Ascending aorta (tissue), 2 donors: ENCODE results near the gene KLK3. TPM values are rescaled to one million over a fixed set of nuclear protein-coding genes. Genes with fewer than 3 reads are reported as not detected.

Experiments used
- DNase-seq, 2 donors: peaks; one replicate each; pipeline ENCODE4 v3.0.0-alpha.2; 2019; ENCODE audit warnings: low spot score in 2 of 2
- H3K27ac ChIP-seq, 2 donors: fragments of 200-600 bp; sonication (generic); one replicate each; pipeline ENCODE4 v1.5.1; 2016 to 2017; ENCODE audit warnings: mild to moderate bottlenecking in 1 of 2
- H3K27me3 ChIP-seq: fragments of 200-600 bp; sonication (generic); one replicate; pipeline ENCODE4 v1.5.1; 2017
- H3K36me3 ChIP-seq, 2 donors: fragments of 200-600 bp; sonication (generic); one replicate each; pipeline ENCODE4 v1.5.1; 2016
- H3K4me1 ChIP-seq, 2 donors: fragments of 200-600 bp; sonication (generic); one replicate each; pipeline ENCODE4 v1.5.1; 2016 to 2017; ENCODE audit warnings: mild to moderate bottlenecking in 1 of 2
- H3K4me3 ChIP-seq, 2 donors: fragments of 200-600 bp; sonication (generic); one replicate each; pipeline ENCODE4 v1.5.1; 2016 to 2017; ENCODE audit warnings: mild to moderate bottlenecking in 1 of 2
- H3K9me3 ChIP-seq, 2 donors: fragments of 200-600 bp; sonication (generic); one replicate each; pipeline ENCODE4 v1.5.1; 2016
- intact Hi-C: fragments of 100-400 bp; cut with DNase I; formaldehyde crosslinking; loops from one replicate; pipeline ENCODE4 v1.15.1; 2023
- total RNA-seq: library from RNA; depleted of rRNA; stranded (reverse); fragments of >200 nt; gene quantifications from one replicate; pipeline ENCODE4 v1.1.0, GENCODE V29; 2016
- TF ChIP-seq, protein P1 (sequence below), 3 experiments: fragments of 200-600 bp in 2 of 3; fragments of 450-650 bp in 1 of 3; sonication (generic) in 2 of 3; IDR thresholded peaks; one replicate each; pipeline ENCODE4 v1.5.1; 2016 to 2019; ENCODE audit warnings: antibody characterized with exemption in 3 of 3, mild to moderate bottlenecking in 1 of 3, moderate library complexity in 1 of 3

Gene KLK3
- total RNA-seq, 1 donor from 2014 or later: not detected

DNA sequence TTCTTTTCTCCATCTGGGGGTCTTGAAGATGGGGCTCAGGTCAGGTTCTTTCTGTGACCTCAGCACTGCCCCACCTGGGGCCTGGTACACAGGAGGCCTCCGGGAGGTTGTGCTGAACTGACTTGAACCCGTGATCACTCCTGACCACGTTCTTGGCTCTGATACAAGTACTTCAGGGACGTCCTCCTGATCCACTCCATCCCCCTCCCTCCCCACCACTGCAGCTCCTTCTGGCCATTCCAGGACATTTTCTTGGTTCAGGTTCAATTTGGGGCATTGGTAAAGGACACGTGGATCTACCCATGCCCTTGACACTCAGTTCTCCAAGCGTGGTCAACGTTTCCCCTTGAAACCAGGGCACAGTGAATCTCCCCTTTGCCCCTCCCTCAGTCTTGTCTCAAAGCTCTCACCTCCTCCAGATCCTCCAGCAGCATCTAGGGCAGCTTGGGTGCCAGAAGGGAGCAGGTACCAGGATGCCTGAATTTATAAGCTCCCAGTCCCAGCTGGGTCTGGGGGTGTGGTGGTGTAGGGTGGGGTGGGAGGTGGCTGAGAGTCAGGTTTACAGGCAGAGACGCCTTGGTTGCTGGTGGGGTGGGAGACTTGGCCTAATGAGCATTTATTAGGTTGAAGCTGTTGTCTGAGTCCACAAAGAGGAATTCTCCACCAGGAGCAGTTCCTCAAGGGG, 21.5 kb upstream of the KLK3 start, which contains the start of gene KLK15:
TSS of gene KLK15 (minus strand) at position 458 of the 685 bp plus-strand sequence. CDS start 2,082 bp downstream, outside the sequence.
- intact Hi-C loops: no loop called here

DNA sequence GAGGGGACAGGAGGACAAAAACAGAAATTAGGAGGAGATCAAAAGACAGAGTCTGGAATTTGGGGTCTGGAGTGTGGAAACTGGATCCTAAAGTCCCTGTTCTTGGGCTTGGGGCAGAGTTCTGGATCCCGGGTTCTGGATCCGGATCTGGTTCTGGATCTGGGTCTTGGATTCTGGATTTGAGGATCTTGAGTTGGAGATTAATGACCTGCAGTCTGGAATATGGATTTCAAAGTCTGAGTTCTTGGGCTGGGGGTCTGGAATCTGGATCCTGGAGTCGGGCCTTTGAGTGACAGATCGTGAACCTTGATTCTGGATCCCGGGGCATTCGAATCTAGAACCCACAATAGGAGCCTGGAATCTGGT, 20.9 kb upstream of the KLK3 start:
- Histone ChIP-seq H3K36me3 (no peaks in the 10 kb centered on the region), H3K4me1 (no peaks in the 10 kb centered on the region), H3K27ac (no peak overlapping the region), H3K4me3 (no peak overlapping the region), H3K9me3 (no peaks in the 10 kb centered on the region), H3K27me3 (no peaks in the 10 kb centered on the region)
- DNase-seq: no peak
- TF ChIP-seq, protein P1, sequence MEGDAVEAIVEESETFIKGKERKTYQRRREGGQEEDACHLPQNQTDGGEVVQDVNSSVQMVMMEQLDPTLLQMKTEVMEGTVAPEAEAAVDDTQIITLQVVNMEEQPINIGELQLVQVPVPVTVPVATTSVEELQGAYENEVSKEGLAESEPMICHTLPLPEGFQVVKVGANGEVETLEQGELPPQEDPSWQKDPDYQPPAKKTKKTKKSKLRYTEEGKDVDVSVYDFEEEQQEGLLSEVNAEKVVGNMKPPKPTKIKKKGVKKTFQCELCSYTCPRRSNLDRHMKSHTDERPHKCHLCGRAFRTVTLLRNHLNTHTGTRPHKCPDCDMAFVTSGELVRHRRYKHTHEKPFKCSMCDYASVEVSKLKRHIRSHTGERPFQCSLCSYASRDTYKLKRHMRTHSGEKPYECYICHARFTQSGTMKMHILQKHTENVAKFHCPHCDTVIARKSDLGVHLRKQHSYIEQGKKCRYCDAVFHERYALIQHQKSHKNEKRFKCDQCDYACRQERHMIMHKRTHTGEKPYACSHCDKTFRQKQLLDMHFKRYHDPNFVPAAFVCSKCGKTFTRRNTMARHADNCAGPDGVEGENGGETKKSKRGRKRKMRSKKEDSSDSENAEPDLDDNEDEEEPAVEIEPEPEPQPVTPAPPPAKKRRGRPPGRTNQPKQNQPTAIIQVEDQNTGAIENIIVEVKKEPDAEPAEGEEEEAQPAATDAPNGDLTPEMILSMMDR (IDR thresholded peaks at IDR 0.05): no peak
- intact Hi-C loops: no loop called here

More for the DNA sequence above, 21.5 kb upstream of the KLK3 start, which contains the start of gene KLK15:
- TF ChIP-seq, protein P1 (IDR thresholded peaks at IDR 0.05): no peak
- H3K4me1 ChIP-seq: no peaks in the 10 kb centered on the region
- H3K9me3 ChIP-seq: no peaks in the 10 kb centered on the region
- H3K36me3 ChIP-seq: no peaks in the 10 kb centered on the region
- no peak for DNase-seq
- H3K4me3 ChIP-seq: no peak within 1 kb of the TSS
- H3K27ac ChIP-seq: no peak within 1 kb of the TSS
- no peaks in the 10 kb centered on the region for H3K27me3 ChIP-seq

DNA sequence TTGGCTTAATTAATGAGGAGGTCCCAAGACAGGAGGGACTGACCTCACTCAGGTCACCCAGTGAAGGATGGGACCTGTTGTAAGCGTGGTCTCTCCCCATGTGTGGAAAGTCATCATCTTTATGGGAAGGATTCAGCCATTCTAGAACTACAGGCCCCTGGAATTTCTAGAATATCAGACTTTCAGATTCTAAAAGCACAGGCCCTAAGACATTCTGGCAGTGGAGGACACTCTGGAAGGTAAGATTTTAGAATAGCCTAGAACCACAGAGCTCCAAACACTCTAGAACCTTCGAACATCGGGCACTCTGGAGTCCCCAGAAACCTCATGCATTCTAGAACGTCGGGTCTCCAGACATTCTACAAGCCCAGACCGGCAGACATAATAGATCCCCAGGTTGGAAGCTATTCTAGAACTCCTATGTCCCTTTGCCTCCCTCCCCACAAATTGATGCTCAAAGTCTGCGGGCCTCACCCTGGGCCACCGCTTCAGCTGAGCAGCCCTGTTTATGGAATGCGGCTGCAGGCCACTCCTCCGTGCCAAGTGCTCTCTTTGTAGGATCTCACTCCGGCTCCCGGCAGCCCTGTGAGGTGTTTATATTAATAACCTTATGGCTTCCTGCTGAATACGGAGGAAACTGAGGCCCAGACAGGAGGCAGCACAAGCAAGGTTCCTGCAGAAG, 19.5 kb upstream of the KLK3 start:
- H3K36me3 ChIP-seq: no peaks in the 10 kb centered on the region
- no peak for DNase-seq
- H3K27me3 ChIP-seq: no peaks in the 10 kb centered on the region
- TF ChIP-seq, protein P1 (IDR thresholded peaks at IDR 0.05): no peak
- H3K4me3 ChIP-seq: peak overlapping the region; percentile 57 to 64
- no peaks in the 10 kb centered on the region for H3K9me3 ChIP-seq
- H3K4me1 ChIP-seq: no peaks in the 10 kb centered on the region
- intact Hi-C loops: no loop called here
- no peak overlapping the region for H3K27ac ChIP-seq

DNA sequence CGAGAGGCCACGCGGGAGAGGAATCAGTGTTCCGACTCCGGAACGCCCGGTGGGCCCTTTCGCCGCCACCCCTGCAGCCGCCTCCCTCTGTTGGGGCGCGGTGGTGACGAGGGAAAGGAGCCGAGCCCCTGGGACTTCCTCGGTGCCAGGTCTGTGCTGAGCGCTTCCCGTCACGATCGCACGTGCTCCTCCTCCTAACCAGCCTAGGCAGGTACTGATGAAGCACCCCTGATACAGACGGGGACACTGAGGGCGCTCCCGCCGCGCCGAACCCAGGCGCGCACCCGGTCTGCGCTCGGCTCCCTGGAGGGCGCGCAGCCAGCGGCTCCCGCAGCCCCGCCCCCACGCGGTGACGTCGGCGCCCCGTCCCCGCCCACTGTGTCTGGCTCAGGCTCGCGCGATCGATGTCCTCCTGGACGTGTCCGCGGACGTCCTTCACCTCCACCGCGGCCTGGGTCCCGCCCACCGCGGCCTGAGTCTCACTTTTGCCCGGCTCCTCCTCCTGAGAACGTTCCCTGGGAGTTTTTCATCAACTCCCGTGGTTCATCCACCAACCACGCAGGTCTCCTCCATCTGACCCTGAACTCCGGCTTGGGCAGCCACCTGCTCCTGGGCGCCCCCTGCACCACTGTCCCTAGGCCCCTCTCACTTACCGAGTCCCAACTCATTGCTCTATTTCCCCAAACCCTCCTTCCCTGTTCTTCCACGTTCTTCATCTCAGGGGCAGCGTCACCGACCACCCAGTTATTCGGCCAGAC, 18.8 kb upstream of the KLK3 start:
- Histone ChIP-seq H3K27ac (no peak overlapping the region), H3K27me3 (no peaks in the 10 kb centered on the region), H3K9me3 (no peaks in the 10 kb centered on the region), H3K4me1 (no peaks in the 10 kb centered on the region), H3K4me3 (peak overlapping the region; percentile 57 to 64), H3K36me3 (no peaks in the 10 kb centered on the region)
- TF ChIP-seq, protein P1 (IDR thresholded peaks at IDR 0.05): no peak
- intact Hi-C loops: no loop called here
- no peak for DNase-seq

DNA sequence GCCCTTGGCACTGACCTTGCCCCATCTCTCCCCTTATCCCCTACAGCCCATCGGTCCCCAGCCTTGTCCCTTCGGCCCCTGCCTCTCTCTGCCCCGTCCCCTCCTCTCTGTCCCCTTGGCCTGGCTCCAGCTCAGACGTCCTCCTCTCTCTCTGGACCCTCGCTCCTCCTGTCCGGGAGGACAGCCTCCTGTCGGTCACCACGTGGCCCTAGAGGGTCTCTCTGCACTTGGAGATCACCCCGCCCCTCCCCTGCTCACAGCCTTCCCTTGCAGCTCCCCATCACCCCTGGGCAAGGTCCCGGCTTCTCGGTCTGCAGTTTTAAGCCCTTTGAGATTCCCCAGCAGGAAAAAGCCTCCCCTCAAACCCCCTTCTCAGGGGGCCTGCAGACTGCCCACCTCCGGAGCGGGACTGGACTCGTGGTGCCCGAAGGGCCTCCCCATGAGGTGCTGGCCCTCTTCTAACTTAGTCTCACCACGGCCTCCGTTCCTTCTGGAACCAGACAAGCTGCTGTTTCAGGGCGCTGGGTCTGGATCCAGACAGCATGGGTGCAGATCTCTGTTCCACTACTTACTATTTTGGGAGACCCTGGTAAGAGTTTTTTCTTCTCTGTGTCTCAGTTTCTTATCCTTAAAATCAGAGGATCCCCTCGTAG, 18.0 kb upstream of the KLK3 start:
- TF ChIP-seq, protein P1 (IDR thresholded peaks at IDR 0.05): no peak
- Histone ChIP-seq H3K4me3 (no peak overlapping the region), H3K27ac (no peak overlapping the region), H3K27me3 (no peaks in the 10 kb centered on the region), H3K36me3 (no peaks in the 10 kb centered on the region), H3K9me3 (no peaks in the 10 kb centered on the region), H3K4me1 (no peaks in the 10 kb centered on the region)
- no peak for DNase-seq
- intact Hi-C loops: no loop called here
